ENCODE data around the gene ZDHHC6.
"Not testable (repeated sequence)": the region's sequence is repeated elsewhere in the genome, so short reads cannot be mapped to it uniquely, and the experiment has no call there.

ZDHHC6 gene

DNA sequence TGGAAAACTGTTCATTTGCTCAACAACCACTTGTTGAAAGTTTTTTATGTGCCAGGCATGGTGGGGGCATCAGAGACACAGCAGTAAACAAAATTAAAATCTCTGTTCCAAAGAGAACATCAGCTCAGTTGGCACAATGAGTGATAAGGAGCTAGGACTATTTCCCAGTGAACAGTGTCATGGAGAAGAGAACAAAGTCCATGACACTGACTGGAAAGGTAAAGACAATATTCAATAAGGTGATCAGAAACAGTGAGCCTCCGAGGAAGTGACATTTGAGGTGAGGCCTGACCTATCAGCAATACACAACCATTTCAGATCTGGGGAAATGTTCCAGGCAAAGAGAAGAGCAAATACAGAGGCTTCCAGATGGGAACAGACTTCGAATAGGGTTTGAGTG lies 58.2 kb downstream of the ZDHHC6 start:
- DNase-seq = no peak

DNA sequence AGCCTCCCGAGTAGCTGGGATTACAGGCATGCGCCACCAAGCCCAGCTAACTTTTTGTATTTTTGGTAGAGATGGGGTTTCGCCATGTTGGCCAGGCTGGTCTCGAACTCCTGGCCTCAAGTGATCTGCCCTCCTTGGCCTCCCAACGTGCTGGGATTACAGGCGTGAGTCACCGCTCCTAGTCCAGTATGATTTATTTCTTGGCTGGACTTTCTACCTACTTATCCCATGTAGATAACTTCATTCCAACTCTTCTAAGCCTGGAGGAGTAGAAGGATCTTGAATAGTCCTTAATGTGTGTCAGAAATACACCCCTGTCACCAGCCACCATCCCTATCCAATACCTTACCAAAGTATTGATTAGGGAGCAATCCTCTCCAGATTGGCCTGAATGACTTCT lies 58.7 kb downstream of the ZDHHC6 start:
- DNase-seq = not testable (repeated sequence)

DNA sequence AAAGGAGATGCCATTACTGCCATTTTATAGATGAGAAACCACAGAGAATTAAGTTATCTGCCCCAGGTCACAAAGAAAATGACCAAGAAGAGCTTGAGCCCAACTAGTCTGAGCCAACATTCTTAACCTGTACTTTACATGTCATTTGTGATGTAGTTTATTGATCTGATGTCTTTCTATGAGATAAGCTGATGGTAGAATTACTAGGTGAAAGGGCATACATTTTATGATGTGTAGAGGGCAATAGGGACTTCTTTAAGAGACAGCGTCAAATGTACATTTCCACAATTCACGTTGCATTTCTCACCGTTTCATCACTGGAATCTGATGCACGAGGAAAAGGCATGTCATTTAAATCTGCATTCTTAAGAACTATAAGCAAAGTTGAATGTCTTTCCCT lies 61.5 kb downstream of the ZDHHC6 start:
- no peak for DNase-seq

DNA sequence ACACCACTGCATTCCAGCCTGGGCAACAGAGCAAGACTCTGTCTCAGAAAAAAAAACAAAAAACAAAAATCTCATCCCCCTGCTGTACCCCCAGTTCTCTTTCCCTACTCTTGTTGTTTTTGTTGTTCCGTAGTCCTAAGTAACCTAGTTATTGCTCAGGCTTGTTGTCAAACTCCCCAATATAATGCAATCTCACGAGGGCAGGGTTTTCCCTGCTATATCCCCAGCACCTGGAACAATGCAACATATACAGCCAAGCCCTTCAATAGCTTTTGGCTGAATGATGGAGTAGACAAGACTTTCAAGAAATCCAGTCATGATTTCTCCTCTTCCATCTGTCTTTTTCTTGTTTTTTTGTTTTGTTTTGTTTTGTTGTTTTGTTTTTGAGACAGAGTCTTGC lies 62.6 kb downstream of the ZDHHC6 start:
- DNase-seq = no peak

DNA sequence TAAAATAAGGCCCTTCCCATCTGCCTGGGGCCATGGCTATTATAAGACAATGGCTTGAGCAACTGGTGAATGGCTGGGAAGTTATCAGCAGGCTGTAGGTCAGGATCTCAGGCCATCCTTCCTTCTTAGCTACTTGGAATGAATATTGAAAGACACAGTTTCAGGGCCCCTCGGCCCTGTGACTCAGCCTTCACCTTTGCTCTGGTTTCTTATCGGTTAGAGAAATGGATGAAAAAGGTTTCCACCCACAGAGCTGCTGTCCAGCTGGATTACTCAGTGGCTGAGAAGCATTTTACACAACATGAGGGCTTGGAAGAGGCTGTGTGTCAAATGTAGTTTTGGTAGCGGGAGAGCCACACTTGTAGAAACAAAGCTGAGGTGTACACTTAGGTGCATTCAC lies 63.4 kb downstream of the ZDHHC6 start:
- no peak for DNase-seq

DNA sequence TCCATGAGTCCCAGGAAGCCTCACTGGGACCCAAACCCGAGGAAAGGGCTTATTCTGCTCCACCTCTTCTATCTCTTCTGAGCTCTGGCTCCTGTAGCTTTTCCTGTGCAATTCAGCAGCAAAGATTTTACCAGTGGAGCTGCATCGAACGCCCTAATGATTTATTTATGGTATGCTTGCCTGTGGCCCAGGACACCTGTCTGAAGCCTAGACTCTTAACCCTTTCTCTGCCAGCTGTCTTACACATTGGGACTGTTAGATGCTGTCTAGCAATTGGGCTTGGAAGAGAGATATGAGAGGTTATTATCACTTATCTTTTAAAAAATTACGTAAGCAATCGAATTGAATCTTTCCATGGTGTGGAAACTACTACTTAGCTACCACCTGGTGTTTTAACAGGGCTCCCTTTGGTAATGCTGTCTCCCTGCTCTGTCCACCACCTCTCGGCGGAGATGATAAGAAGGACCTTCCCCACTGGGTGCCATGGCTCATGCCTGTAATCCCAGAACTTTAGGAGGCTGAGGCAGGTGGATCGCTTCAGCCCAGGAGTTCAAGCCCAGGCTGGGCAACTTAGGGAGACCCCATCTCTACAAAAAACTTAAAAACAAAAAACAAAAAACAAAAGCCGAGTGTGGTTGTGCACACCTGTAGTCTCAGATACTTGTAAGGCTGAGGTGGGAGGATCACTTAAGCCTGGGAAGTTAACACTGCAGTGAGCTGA lies 64.0 kb downstream of the ZDHHC6 start:
- no peak for DNase-seq

Measured in NCI-H1694 (cell line).